Body of pancreas (tissue), 4 donors: ENCODE results near the gene FNIP1. TPM values are rescaled to one million over a fixed set of nuclear protein-coding genes. Genes with fewer than 3 reads are reported as not detected.

Experiments used
- ATAC-seq: fragments of 150-250 bp; one replicate; pipeline ENCODE4 v1.9.1; 2016
- DNase-seq, 4 donors: peaks; one replicate each; pipeline ENCODE4 v3.0.0-alpha.2; 2019
- H3K27ac ChIP-seq, 4 donors: fragments of 200-600 bp; sonication (generic); 1 replicate in 3 of 4; 2 replicates in 1 of 4; pipeline versions ENCODE4 v1.5.1 to v1.6.1; 2016 to 2019; ENCODE audit warnings: mild to moderate bottlenecking in 1 of 4, mixed read lengths in 1 of 4, moderate library complexity in 1 of 4
- H3K27me3 ChIP-seq, 2 donors: fragments of 200-600 bp; sonication (generic); one replicate each; pipeline ENCODE4 v1.6.0; 2016; ENCODE audit warnings: mild to moderate bottlenecking in 1 of 2
- H3K36me3 ChIP-seq, 2 donors: fragments of 200-600 bp; sonication (generic); replicated peaks in 1 of 2; 2 replicates each; pipeline ENCODE4 v1.5.1; 2016; ENCODE audit warnings: low read depth in 2 of 2; ENCODE audit not compliant: insufficient read depth in 1 of 2
- H3K4me1 ChIP-seq: fragments of 200-600 bp; sonication (generic); one replicate; pipeline ENCODE4 v1.6.0; 2016
- H3K4me3 ChIP-seq, 2 donors: fragments of 200-600 bp; sonication (generic); 1 replicate in 1 of 2; 2 replicates in 1 of 2; pipeline ENCODE4 v1.5.1; 2016 to 2019
- H3K9me3 ChIP-seq, 3 donors: fragments of 200-600 bp; sonication (generic); 1 replicate in 2 of 3; 2 replicates in 1 of 3; pipeline ENCODE4 v1.5.1; 2016
- CTCF ChIP-seq, 7 experiments: fragments of 450-650 bp in 4 of 7; fragments of 200-600 bp in 3 of 7; sonication (generic) in 3 of 7; IDR thresholded peaks; one replicate each; pipeline ENCODE4 v1.5.1; 2016 to 2019; ENCODE audit warnings: antibody characterized with exemption in 7 of 7
- POLR2A ChIP-seq, 3 donors: fragments of 450-650 bp; IDR thresholded peaks; one replicate each; pipeline ENCODE4 v1.6.1; 2016; ENCODE audit warnings: antibody characterized with exemption in 3 of 3, mild to moderate bottlenecking in 2 of 3
- WGBS, 2 donors: methylation state at CpG; one replicate each; pipeline ENCODE4 v1.1.5; 2017; 5-methylcytosine and 5-hydroxymethylcytosine counted together
- intact Hi-C: fragments of 100-400 bp; cut with DNase I; formaldehyde crosslinking; loops from one replicate; pipeline ENCODE4 v1.15.1; 2023
- total RNA-seq, 2 donors: library from RNA; depleted of rRNA; stranded (reverse); fragments of >200 nt; gene quantifications; one replicate each; pipeline ENCODE4 v1.1.0, GENCODE V29; 2016

FNIP1 gene
- total RNA-seq, 2 donors from 2014 or later: 20.5 to 35.9 TPM

- WGBS, 2 donors: 94% methylated on average over 7 of the region's 7 CpGs
- TF ChIP-seq POLR2A (IDR thresholded peaks at IDR 0.05) (no peak), CTCF (IDR thresholded peaks at IDR 0.05) (no peak)
These were observed 46.9 kb downstream of the FNIP1 start for GRCh38 chr5:131749723-131750470.

GRCh38 chr5:131749138-131749537 lies 47.7 kb downstream of the FNIP1 start:
- no peaks in the 10 kb centered on the region for H3K27me3 ChIP-seq
- H3K4me3 ChIP-seq: no peak overlapping the region
- no peak for DNase-seq
- TF ChIP-seq POLR2A (IDR thresholded peaks at IDR 0.05) (no peak), CTCF (IDR thresholded peaks at IDR 0.05) (no peak)
- H3K9me3 ChIP-seq: no peaks in the 10 kb centered on the region
- H3K4me1 ChIP-seq: peaks cover 4% of the 10 kb centered on the region
- intact Hi-C loops: no loop called here
- H3K36me3 ChIP-seq: no peaks in the 10 kb centered on the region
- H3K27ac ChIP-seq: no peak overlapping the region
- no peak for ATAC-seq
- 96 to 99% methylated on average over 7 of the region's 7 CpGs for WGBS, 2 donors

More at GRCh38 chr5:131749723-131750470, 46.9 kb downstream of the FNIP1 start:
- Histone ChIP-seq H3K9me3 (no peaks in the 10 kb centered on the region), H3K27ac (no peak overlapping the region), H3K4me3 (no peak overlapping the region), H3K36me3 (no peaks in the 10 kb centered on the region), H3K4me1 (peaks cover 10% of the 10 kb centered on the region), H3K27me3 (no peaks in the 10 kb centered on the region)
- ATAC-seq: no peak
- intact Hi-C loops: no loop called here
- no peak for DNase-seq

- 76 to 93% methylated on average over 6 of the region's 6 CpGs for WGBS, 2 donors
- H3K27me3 ChIP-seq: no peaks in the 10 kb centered on the region
- TF ChIP-seq POLR2A (IDR thresholded peaks at IDR 0.05): no peak
- TF ChIP-seq CTCF (IDR thresholded peaks at IDR 0.05): no peak
- intact Hi-C loops: no loop called here
- no peak overlapping the region for H3K27ac ChIP-seq
- H3K9me3 ChIP-seq: no peaks in the 10 kb centered on the region
- H3K4me1 ChIP-seq: no peaks in the 10 kb centered on the region
- DNase-seq (no peak), ATAC-seq (no peak)
- peaks cover 0 to 1% of the 10 kb centered on the region in 2 donors for H3K36me3 ChIP-seq
- H3K4me3 ChIP-seq: no peak overlapping the region
These were observed 49.4 kb downstream of the FNIP1 start for GRCh38 chr5:131747180-131748105.

- Histone ChIP-seq H3K27me3 (no peaks in the 10 kb centered on the region), H3K36me3 (peaks cover 0 to 1% of the 10 kb centered on the region in 2 donors), H3K4me3 (no peak overlapping the region), H3K27ac (no peak overlapping the region), H3K4me1 (no peaks in the 10 kb centered on the region), H3K9me3 (no peaks in the 10 kb centered on the region)
- TF ChIP-seq CTCF (IDR thresholded peaks at IDR 0.05): no peak
- TF ChIP-seq POLR2A (IDR thresholded peaks at IDR 0.05): no peak
- intact Hi-C loops: no loop called here
- 97 to 99% methylated on average over 4 of the region's 4 CpGs for WGBS, 2 donors
- no peak for ATAC-seq
- DNase-seq: no peak
These were observed 50.4 kb downstream of the FNIP1 start for GRCh38 chr5:131746423-131746822.
